ENCODE results near the gene RAPGEF1. TPM values are rescaled to one million over a fixed set of nuclear protein-coding genes. Genes with fewer than 3 reads are reported as not detected.

Gene RAPGEF1
- total and polyA plus RNA-seq, 7 donors = 14.4 to 58.2 (median 45.3) TPM

GRCh38 chr9:131594906-131595665, 144.8 kb downstream of the RAPGEF1 start:
- intact Hi-C loops (cut with DNase I) = no loop called here
- WGBS, 2 donors = 84 to 85% methylated on average over 20 of the region's 20 CpGs
- peaks cover 35 to 78% (median 42%) of the 10 kb centered on the region in 4 donors for H3K36me3 ChIP-seq
- TF ChIP-seq POLR2AphosphoS5 (IDR thresholded peaks at IDR 0.05) (no peak), EP300 (IDR thresholded peaks at IDR 0.05) (no peak), CTCF (IDR thresholded peaks at IDR 0.05) (no peak), POLR2A (IDR thresholded peaks at IDR 0.05) (no peak)
- H3K9me3 ChIP-seq = no peaks in the 10 kb centered on the region
- H3K4me3 ChIP-seq = no peak overlapping the region
- H3K4me1 ChIP-seq = no peaks in the 10 kb centered on the region
- no peak for DNase-seq
- H3K27me3 ChIP-seq = no peaks in the 10 kb centered on the region
- no peak overlapping the region for H3K27ac ChIP-seq

GRCh38 chr9:131593936-131594665, 145.8 kb downstream of the RAPGEF1 start:
- no peak for DNase-seq
- intact Hi-C loops (cut with DNase I) = no loop called here
- WGBS, 2 donors = 88 to 90% methylated on average over 21 of the region's 21 CpGs
- Histone ChIP-seq H3K27ac (no peak overlapping the region), H3K9me3 (no peaks in the 10 kb centered on the region), H3K4me3 (no peak overlapping the region), H3K36me3 (peaks cover 35 to 79% (median 47%) of the 10 kb centered on the region in 4 donors), H3K27me3 (no peaks in the 10 kb centered on the region), H3K4me1 (no peaks in the 10 kb centered on the region)
- TF ChIP-seq POLR2A (IDR thresholded peaks at IDR 0.05) (no peak), POLR2AphosphoS5 (IDR thresholded peaks at IDR 0.05) (no peak), EP300 (IDR thresholded peaks at IDR 0.05) (no peak), CTCF (IDR thresholded peaks at IDR 0.05) (no peak)

GRCh38 chr9:131593091-131593820, 146.6 kb downstream of the RAPGEF1 start:
- H3K9me3 ChIP-seq = no peaks in the 10 kb centered on the region
- TF ChIP-seq CTCF (IDR thresholded peaks at IDR 0.05) (no peak), POLR2AphosphoS5 (IDR thresholded peaks at IDR 0.05) (no peak), POLR2A (IDR thresholded peaks at IDR 0.05) (no peak), EP300 (IDR thresholded peaks at IDR 0.05) (no peak)
- no peak for DNase-seq
- 82 to 84% methylated on average over 15 of the region's 15 CpGs for WGBS, 2 donors
- H3K4me3 ChIP-seq = no peak overlapping the region
- intact Hi-C loops (cut with DNase I) = no loop called here
- H3K27me3 ChIP-seq = no peaks in the 10 kb centered on the region
- H3K36me3 ChIP-seq = peaks cover 39 to 84% (median 54%) of the 10 kb centered on the region in 4 donors
- H3K4me1 ChIP-seq = no peaks in the 10 kb centered on the region
- no peak overlapping the region for H3K27ac ChIP-seq

- H3K27ac ChIP-seq = no peak overlapping the region
- H3K4me3 ChIP-seq = no peak overlapping the region
- no peaks in the 10 kb centered on the region for H3K9me3 ChIP-seq
- 75 to 83% methylated on average over 6 of the region's 6 CpGs for WGBS, 2 donors
- DNase-seq = no peak
- intact Hi-C loops (cut with DNase I) = loop anchor here (1.0 kb wide), 1 partner anchor 148 kb away; the partner anchor contains the start of gene RAPGEF1
- no peaks in the 10 kb centered on the region for H3K4me1 ChIP-seq
- no peaks in the 10 kb centered on the region for H3K27me3 ChIP-seq
- peaks cover 28 to 81% (median 53%) of the 10 kb centered on the region in 4 donors for H3K36me3 ChIP-seq
- TF ChIP-seq POLR2A (IDR thresholded peaks at IDR 0.05) = no peak
- TF ChIP-seq CTCF (IDR thresholded peaks at IDR 0.05) = no peak
- no peak for TF ChIP-seq POLR2AphosphoS5 (IDR thresholded peaks at IDR 0.05)
- TF ChIP-seq EP300 (IDR thresholded peaks at IDR 0.05) = no peak
These were observed 148.0 kb downstream of the RAPGEF1 start for GRCh38 chr9:131591845-131592208.

Data from sigmoid colon (tissue), 7 donors.